HUES6 (cell line): ENCODE data around the gene C15orf62.

Experiments
- H3K27ac ChIP-seq: 2 replicates; pipeline ENCODE4 v1.7.0; 2013; ENCODE audit warnings: low read depth, mild to moderate bottlenecking, low read length, inconsistent platforms
- H3K27me3 ChIP-seq: 2 replicates; pipeline ENCODE4 v1.6.1; 2013; ENCODE audit warnings: low read length; ENCODE audit not compliant: control insufficient read depth, insufficient read depth
- H3K36me3 ChIP-seq: 2 replicates; pipeline ENCODE4 v1.6.1; 2013; ENCODE audit warnings: low read length; ENCODE audit not compliant: control insufficient read depth, insufficient read depth
- H3K4me1 ChIP-seq: 2 replicates; pipeline ENCODE4 v1.6.1; 2013; ENCODE audit warnings: low read length; ENCODE audit not compliant: control insufficient read depth, insufficient read depth
- H3K4me3 ChIP-seq: 2 replicates; pipeline ENCODE4 v1.5.1; 2013; ENCODE audit warnings: low read depth, low read length
- H3K9ac ChIP-seq: one replicate; pipeline ENCODE4 v1.6.1; 2013; ENCODE audit warnings: mild to moderate bottlenecking, low read length
- H3K9me3 ChIP-seq: 2 replicates; pipeline ENCODE4 v1.6.1; 2013; ENCODE audit warnings: low read depth, low read length; ENCODE audit not compliant: control insufficient read depth, insufficient read depth

Gene C15orf62

DNA sequence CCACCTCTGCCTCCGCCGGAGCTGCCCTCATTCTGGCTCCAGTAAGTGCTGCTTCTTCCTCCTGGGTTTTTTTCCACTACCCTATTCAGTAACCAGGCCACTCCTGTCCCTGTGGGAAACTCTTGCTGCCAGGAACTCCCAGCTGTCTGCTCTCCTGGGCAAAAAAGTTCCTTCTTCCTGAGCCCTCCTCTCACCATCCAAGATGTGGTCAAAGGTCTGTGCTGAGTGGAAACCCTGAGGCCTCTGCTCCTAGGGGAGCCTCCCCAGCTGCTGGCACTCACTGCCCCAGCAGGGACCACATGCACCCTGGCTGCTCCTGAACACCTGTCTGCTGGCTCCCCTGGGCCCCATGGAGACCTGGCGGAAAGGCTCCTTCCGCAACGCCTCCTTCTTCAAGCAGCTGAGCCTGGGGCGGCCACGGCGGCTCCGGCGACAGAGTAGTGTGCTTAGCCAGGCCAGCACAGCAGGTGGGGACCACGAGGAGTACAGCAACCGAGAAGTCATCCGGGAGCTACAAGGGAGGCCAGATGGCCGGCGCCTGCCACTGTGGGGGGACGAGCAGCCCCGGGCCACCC is 454 bp downstream of the C15orf62 start:
- no peak overlapping the region for H3K4me3 ChIP-seq
- peaks cover 35% of the 10 kb centered on the region for H3K4me1 ChIP-seq
- H3K9ac ChIP-seq: no peak overlapping the region
- no peak overlapping the region for H3K27ac ChIP-seq
- H3K36me3 ChIP-seq: peaks cover 40% of the 10 kb centered on the region
- H3K9me3 ChIP-seq: no peaks in the 10 kb centered on the region
- no peaks in the 10 kb centered on the region for H3K27me3 ChIP-seq

DNA sequence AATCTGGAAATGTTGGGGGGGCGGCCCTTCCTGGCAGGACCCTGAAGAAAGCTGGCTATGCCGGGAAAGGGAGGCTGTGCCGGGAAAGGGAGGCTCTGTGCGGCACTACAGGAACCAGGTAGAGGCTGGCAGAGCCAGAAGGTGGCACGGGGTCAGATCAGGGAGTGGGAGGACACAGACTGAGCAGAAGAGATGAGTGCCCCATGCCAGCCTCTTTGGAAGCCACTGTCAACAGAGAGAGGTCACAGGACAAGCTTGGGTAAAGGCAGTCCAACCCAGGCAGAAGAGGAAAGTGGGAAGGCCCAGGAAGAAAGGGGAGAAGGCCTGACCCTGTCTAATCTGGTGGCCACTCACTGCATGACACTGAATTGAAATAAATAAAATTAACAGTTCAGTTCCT is 1.5 kb downstream of the C15orf62 start:
- no peaks in the 10 kb centered on the region for H3K9me3 ChIP-seq
- H3K9ac ChIP-seq: no peak overlapping the region
- H3K27me3 ChIP-seq: no peaks in the 10 kb centered on the region
- no peak overlapping the region for H3K4me3 ChIP-seq
- H3K27ac ChIP-seq: no peak overlapping the region
- H3K36me3 ChIP-seq: peaks cover 50% of the 10 kb centered on the region
- peaks cover 25% of the 10 kb centered on the region for H3K4me1 ChIP-seq

DNA sequence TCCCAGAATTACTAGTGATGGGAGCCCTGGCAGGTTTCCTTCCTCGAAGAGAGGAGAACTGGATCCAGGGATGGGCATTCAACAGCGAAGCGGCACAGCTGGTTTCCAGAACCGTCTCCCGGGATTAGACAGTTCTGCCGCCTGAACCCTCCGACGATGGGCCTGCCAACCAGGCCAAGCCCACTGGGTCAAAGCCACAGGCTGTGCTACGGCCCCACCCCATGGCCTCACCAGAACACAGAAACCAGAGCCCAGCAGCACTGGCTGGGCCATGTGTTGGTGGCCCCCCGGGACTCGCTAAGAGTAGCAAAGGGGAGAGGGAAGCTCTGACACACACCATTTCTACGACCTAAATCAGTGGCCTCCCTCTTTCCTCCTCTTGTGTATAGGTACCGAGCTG is 2.2 kb downstream of the C15orf62 start:
- Histone ChIP-seq H3K27ac (no peak overlapping the region), H3K36me3 (peaks cover 58% of the 10 kb centered on the region)

DNA sequence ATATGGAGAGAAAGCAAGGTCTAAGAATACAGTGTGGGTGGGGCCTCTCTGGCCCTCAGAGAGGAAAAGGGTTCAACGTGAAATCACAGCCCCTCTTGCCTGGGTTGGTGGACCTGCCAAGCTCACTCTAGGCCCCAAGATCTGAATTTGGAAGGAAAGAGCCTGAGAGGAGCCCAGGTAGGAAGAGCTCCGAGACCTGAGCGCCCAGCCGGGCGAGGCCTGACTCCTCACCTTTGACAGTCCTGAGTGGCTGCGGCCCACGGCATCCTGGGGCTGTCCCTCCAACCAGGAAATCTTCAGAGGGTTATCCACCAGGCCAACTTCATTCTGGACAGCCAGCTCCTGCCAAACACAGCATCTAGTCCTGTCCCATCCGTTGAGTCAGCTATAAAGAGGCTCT is 3.7 kb downstream of the C15orf62 start:
- Histone ChIP-seq H3K4me1 (peaks cover 5% of the 10 kb centered on the region; the same call in 1 of the 2 replicates), H3K36me3 (peaks cover 47% of the 10 kb centered on the region), H3K27ac (no peak overlapping the region)

More for the DNA sequence above, 2.2 kb downstream of the C15orf62 start:
- peaks cover 17% of the 10 kb centered on the region for H3K4me1 ChIP-seq
- H3K9ac ChIP-seq: no peak overlapping the region
- H3K27me3 ChIP-seq: no peaks in the 10 kb centered on the region
- no peaks in the 10 kb centered on the region for H3K9me3 ChIP-seq
- no peak overlapping the region for H3K4me3 ChIP-seq

DNA sequence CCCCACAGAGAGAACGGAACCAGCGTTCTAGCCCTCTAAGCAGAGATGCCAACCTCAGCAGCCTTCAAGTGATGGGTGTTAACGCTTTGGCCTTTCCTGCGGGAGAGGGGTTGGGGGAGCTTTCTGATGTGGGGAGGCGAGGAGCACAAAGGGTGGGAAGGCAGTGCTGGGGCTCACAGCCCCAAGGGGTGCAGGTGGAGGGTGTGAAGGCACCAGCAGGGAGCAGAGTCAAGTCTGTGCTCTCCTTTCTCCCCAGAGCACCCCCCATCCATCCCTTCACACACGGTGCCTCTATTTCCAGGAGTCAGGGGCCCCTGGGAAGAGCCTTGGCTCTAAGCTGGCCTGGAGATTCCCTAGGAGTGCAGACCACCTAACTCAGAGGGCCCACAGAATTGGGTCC is 4.1 kb downstream of the C15orf62 start:
- H3K27ac ChIP-seq: no peak overlapping the region
- peaks cover 48% of the 10 kb centered on the region for H3K36me3 ChIP-seq
- H3K27me3 ChIP-seq: no peaks in the 10 kb centered on the region
- no peak overlapping the region for H3K4me3 ChIP-seq
- no peaks in the 10 kb centered on the region for H3K9me3 ChIP-seq
- H3K9ac ChIP-seq: no peak overlapping the region
- H3K4me1 ChIP-seq: peaks cover 3% of the 10 kb centered on the region; the same call in 1 of the 2 replicates

More for the DNA sequence above, 3.7 kb downstream of the C15orf62 start:
- Histone ChIP-seq H3K9me3 (no peaks in the 10 kb centered on the region), H3K27me3 (no peaks in the 10 kb centered on the region), H3K4me3 (no peak overlapping the region), H3K9ac (no peak overlapping the region)

DNA sequence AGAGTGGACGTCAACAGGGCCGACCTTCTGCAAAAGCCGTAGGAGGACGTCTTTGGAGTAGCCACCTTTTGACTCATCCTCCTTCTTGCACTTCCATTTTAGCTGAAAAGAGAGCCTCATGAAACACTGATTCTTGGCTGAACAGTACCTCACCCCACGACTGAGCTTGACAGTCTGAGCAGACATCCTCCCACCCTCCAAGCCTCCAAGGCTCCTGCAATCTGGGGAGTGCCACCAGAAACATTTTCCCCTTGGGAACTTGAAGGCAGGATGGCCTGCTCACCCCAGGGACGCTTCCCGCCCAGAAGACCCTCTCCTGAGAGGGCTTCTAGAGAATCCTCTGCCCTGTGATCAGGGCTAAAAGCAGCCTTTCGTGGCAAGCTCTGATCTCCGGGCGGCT is 5.2 kb downstream of the C15orf62 start:
- H3K27me3 ChIP-seq: no peaks in the 10 kb centered on the region
- no peak overlapping the region for H3K9ac ChIP-seq
- H3K27ac ChIP-seq: no peak overlapping the region
- no peak overlapping the region for H3K4me3 ChIP-seq
- no peaks in the 10 kb centered on the region for H3K9me3 ChIP-seq
- peaks cover 58% of the 10 kb centered on the region for H3K36me3 ChIP-seq
- no peaks in the 10 kb centered on the region for H3K4me1 ChIP-seq

DNA sequence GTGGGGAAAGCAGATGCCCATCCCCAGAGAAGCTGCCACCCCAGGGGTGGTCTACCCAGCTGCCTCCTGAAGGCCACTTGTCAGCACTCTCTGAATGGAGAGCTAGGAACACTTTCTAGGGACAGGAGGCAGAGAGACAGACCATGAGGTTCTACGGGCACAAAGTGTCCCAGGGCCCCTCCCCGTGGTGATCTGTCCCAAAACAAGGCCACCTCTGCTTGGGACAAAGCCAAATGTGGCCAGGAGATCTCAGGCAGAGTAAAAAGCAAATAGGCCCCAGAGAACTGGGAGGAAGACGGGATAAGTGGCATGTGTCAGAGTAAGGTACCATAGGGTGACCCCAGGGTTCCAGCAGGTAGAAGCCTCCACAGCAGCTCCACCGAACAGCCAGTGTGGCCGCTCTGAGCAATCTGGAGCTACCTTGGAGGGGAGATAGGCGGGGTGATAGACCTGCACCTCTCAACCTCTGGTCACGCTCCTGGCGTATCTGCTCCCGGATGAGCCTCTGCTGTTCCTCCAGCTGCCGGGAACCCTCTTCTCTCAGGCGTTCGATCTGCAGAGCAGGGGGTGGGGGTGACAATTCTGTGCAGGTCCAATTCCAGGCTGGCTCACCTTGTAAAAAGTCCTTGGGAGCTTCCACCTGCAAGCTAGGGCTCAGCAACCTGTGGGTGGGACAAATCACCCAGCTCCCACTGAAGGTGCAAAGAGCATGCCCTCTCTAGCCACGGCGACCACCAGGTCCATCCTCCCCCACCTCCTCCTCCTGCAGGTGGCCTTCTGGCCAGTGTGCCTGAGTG is 6.2 kb downstream of the C15orf62 start:
- H3K4me1 ChIP-seq: no peaks in the 10 kb centered on the region
- H3K9me3 ChIP-seq: no peaks in the 10 kb centered on the region
- H3K9ac ChIP-seq: no peak overlapping the region
- H3K4me3 ChIP-seq: no peak overlapping the region
- H3K36me3 ChIP-seq: peaks cover 58% of the 10 kb centered on the region
- no peaks in the 10 kb centered on the region for H3K27me3 ChIP-seq
- H3K27ac ChIP-seq: no peak overlapping the region

DNA sequence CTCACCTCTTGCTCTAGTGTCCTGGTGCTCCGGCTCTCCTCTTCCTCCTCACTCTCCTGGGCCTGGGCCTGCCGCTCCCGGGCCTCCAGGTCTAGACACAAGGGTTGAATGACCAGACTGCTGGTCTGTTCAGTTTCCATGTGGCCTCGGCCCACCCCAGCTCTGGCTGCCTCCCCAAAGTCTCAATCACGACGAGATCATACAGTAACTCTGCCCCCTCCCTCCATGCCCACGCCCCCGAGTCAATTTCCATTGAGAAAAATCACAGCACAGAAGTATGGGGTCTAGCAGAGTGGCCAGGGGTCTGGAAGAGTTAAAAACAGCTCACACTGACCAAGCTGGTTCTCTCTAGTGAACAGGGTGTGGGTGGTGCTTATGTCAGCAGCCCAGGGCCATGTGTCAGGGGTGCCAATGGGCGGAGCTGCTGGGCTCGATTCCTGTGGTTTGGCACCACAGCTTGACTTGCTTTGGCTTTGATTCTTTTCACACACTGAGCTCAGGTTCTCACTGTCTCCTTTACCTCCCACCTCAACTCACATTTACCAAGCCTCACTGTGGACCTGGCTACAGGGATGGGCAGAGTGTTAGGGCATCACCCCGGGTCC is 6.9 kb downstream of the C15orf62 start:
- Histone ChIP-seq H3K4me1 (no peaks in the 10 kb centered on the region), H3K36me3 (peaks cover 55% of the 10 kb centered on the region), H3K27ac (no peak overlapping the region), H3K4me3 (no peak overlapping the region), H3K9me3 (no peaks in the 10 kb centered on the region), H3K27me3 (no peaks in the 10 kb centered on the region), H3K9ac (no peak overlapping the region)

DNA sequence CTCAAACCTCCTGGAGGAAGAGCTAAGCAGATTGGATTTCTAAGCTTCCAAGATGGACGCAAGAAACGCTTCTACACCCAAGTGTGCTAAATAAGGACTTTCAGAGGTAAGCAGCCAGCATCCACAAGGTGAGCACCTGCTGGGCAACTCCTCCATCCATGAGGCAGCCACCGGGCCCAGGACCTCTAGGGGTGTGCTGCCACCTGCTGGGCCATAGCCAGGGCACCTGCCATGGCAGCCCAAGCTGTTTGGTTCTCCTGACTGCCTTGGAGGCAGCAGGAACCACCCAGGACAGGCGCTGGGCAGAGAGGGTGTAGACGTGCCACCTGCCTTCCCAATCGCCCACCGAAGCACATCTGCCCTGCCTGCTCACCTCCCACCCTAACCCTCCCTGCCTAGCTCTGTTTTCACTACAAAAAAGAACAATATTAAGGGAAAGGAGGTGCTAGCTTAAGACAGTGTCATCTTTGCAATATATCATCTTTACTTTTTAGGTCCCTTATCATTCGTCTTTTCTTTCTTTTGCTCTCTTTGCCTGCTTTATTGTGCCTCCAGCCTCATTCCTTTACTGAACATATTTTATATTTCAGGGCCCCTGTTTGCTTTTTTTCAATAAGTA is 12.9 kb downstream of the C15orf62 start:
- no peak overlapping the region for H3K4me3 ChIP-seq
- no peak overlapping the region for H3K9ac ChIP-seq
- H3K4me1 ChIP-seq: peaks cover 25% of the 10 kb centered on the region
- H3K9me3 ChIP-seq: no peaks in the 10 kb centered on the region
- H3K27ac ChIP-seq: no peak overlapping the region
- no peaks in the 10 kb centered on the region for H3K27me3 ChIP-seq
- H3K36me3 ChIP-seq: peaks cover 15% of the 10 kb centered on the region

DNA sequence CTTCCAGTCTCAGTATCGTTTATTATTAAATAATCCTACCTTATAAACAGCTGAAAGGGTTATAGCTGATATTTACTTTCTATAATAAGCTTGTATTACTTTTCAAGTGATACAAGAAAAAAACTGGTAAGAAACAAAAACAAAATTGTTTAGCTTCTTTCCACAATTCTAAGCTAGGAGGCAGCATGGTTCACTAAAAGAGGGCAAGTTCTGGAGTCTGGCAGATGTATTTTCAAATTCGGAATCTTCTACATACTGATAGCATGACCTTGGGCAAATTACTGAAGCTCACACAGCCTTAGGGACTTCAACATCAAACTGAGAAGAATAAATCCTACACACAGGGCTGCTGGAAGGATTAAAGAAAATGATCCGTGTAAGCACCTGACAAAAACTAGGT is 15.4 kb downstream of the C15orf62 start:
- Histone ChIP-seq H3K27me3 (no peaks in the 10 kb centered on the region), H3K27ac (no peak overlapping the region), H3K4me1 (peaks cover 37% of the 10 kb centered on the region), H3K36me3 (no peaks in the 10 kb centered on the region), H3K9me3 (no peaks in the 10 kb centered on the region), H3K9ac (no peak overlapping the region), H3K4me3 (no peak overlapping the region)

DNA sequence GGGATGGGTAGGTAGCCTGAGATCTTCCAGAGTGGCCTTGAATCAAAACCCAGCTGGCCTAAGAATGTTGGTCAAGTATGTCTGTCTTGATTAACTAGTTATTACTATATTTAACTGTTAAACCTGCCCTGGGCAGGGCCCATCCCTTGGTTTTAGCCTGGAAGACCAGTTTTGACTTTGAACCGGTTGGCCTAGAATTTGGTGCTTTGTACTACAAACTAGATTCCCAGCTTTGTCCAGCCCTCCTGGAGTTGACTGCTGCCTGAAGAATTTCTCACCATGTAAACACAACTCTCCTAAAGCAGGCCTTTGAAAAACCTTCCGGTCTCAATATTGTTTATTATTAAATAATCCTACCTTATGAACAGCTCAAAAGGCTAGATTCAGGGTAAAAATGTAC is 16.0 kb downstream of the C15orf62 start:
- Histone ChIP-seq H3K4me1 (peaks cover 37% of the 10 kb centered on the region), H3K27ac (no peak overlapping the region), H3K9ac (no peak overlapping the region), H3K9me3 (no peaks in the 10 kb centered on the region), H3K36me3 (no peaks in the 10 kb centered on the region), H3K4me3 (no peak overlapping the region), H3K27me3 (no peaks in the 10 kb centered on the region)
